HG03159 (cell line): Measurements from ENCODE around the gene GALNT14.
"Not testable (repeated sequence)": the region's sequence is repeated elsewhere in the genome, so short reads cannot be mapped to it uniquely, and the experiment has no call there.

Experiments used
- ATAC-seq: cut with Tn5 transposase; IDR thresholded peaks from one replicate; pipeline ENCODE4 v1.9.1; 2021; ENCODE audit warnings: mild to moderate bottlenecking, moderate library complexity; ENCODE audit not compliant: unreplicated experiment

Gene GALNT14

GRCh38 chr2:30910686-30911085 is 227.6 kb downstream of the GALNT14 start:
- no peak for ATAC-seq

GRCh38 chr2:30904437-30904836 is 233.8 kb downstream of the GALNT14 start:
- not testable (repeated sequence) for ATAC-seq

GRCh38 chr2:30903326-30903725 is 234.9 kb downstream of the GALNT14 start:
- no peak for ATAC-seq

GRCh38 chr2:30900381-30900780 is 237.9 kb downstream of the GALNT14 start:
- ATAC-seq: no peak

GRCh38 chr2:30899516-30900054 is 238.7 kb downstream of the GALNT14 start:
- no peak for ATAC-seq

- no peak for ATAC-seq
Measured at GRCh38 chr2:30897539-30897938, 240.7 kb downstream of the GALNT14 start.

- no peak for ATAC-seq
Measured at GRCh38 chr2:30894498-30895119, 243.6 kb downstream of the GALNT14 start.

- no peak for ATAC-seq
Measured at GRCh38 chr2:30888852-30889409, 249.3 kb downstream of the GALNT14 start.

- no peak for ATAC-seq
Measured at GRCh38 chr2:30886080-30886479, 252.2 kb downstream of the GALNT14 start.

- no peak for ATAC-seq
Measured at GRCh38 chr2:30883822-30884221, 254.4 kb downstream of the GALNT14 start.

GRCh38 chr2:30883184-30883583 is 255.1 kb downstream of the GALNT14 start:
- ATAC-seq: no peak

- no peak for ATAC-seq
Measured at GRCh38 chr2:30880516-30880915, 257.7 kb downstream of the GALNT14 start.

- ATAC-seq: no peak
Measured at GRCh38 chr2:30877833-30878232, 260.4 kb downstream of the GALNT14 start.

- no peak for ATAC-seq
Measured at GRCh38 chr2:30872797-30873196, 265.4 kb downstream of the GALNT14 start.

- ATAC-seq: no peak
Measured at GRCh38 chr2:30871980-30872789, 266.1 kb downstream of the GALNT14 start.

GRCh38 chr2:30871440-30871839 is 266.8 kb downstream of the GALNT14 start:
- no peak for ATAC-seq

GRCh38 chr2:30869988-30870387 is 268.3 kb downstream of the GALNT14 start:
- ATAC-seq: no peak

GRCh38 chr2:30867385-30867784 is 270.9 kb downstream of the GALNT14 start:
- ATAC-seq: no peak

GRCh38 chr2:30866974-30867373 is 271.3 kb downstream of the GALNT14 start:
- no peak for ATAC-seq

- no peak for ATAC-seq
Measured at GRCh38 chr2:30865892-30866681, 272.2 kb downstream of the GALNT14 start.

- ATAC-seq: no peak
Measured at GRCh38 chr2:30865243-30865642, 273.0 kb downstream of the GALNT14 start.
